Kidney (tissue), 14 donors: ENCODE results near the gene SLC25A48. TPM values are rescaled to one million over a fixed set of nuclear protein-coding genes. Genes with fewer than 3 reads are reported as not detected.

Experiments used
- DNase-seq, 5 donors: peaks; one replicate each; pipeline ENCODE4 v3.0.0-alpha.2; 2013 to 2020
- FAIRE-seq: peaks from 2 replicates; lab custom pipeline; 2012; peaks lifted over from hg19 to GRCh38; lab: Jason Lieb, UNC
- H3K27ac ChIP-seq, 2 donors: one replicate each; pipeline ENCODE4 v1.7.0; 2013; ENCODE audit warnings: low read depth in 2 of 2, low read length in 2 of 2, inconsistent platforms in 1 of 2
- H3K27me3 ChIP-seq: one replicate; pipeline ENCODE4 v1.7.1; 2013; ENCODE audit warnings: low read length, inconsistent platforms; ENCODE audit not compliant: control insufficient read depth, insufficient read depth
- H3K36me3 ChIP-seq, 3 donors: one replicate each; pipeline versions ENCODE4 v1.7.0 to v1.7.1; 2013; ENCODE audit warnings: low read length in 3 of 3, control low read depth in 1 of 3, inconsistent platforms in 1 of 3; ENCODE audit not compliant: insufficient read depth in 3 of 3, control insufficient read depth in 2 of 3
- H3K4me1 ChIP-seq, 3 donors: one replicate each; pipeline versions ENCODE4 v1.7.0 to v1.7.1; 2013; ENCODE audit warnings: low read length in 3 of 3, inconsistent platforms in 1 of 3, low read depth in 1 of 3; ENCODE audit not compliant: control insufficient read depth in 2 of 3, insufficient read depth in 2 of 3
- H3K4me3 ChIP-seq, 3 donors: one replicate each; pipeline versions ENCODE4 v1.7.0 to v1.8.1; 2013; ENCODE audit warnings: low read length in 3 of 3, control low read depth in 1 of 3, inconsistent platforms in 1 of 3
- H3K9ac ChIP-seq, 3 donors: one replicate each; pipeline versions ENCODE4 v1.7.0 to v1.7.1; 2013; ENCODE audit warnings: low read length in 3 of 3, control low read depth in 1 of 3, inconsistent platforms in 1 of 3
- H3K9me3 ChIP-seq, 3 donors: one replicate each; pipeline versions ENCODE4 v1.7.0 to v1.7.1; 2013; ENCODE audit warnings: low read length in 3 of 3, control low read depth in 1 of 3, inconsistent platforms in 1 of 3; ENCODE audit not compliant: control insufficient read depth in 2 of 3, insufficient read depth in 1 of 3
- CTCF ChIP-seq: IDR thresholded peaks from 3 replicates; pipeline ENCODE4 v1.5.1; 2012; ENCODE audit warnings: mild to moderate bottlenecking, moderate library complexity, borderline replicate concordance; ENCODE audit not compliant: insufficient read depth; ENCODE audit errors: extremely low read depth
- intact Hi-C: fragments of 100-400 bp; cut with DNase I; formaldehyde crosslinking; loops from one replicate; pipeline ENCODE4 v1.11.1; 2022
- polyA plus RNA-seq: library from polyadenylated mRNA; stranded (reverse); fragments of 350-450 nt; fragmentation: Illumina TruSeq; extraction: RNeasy Lipid Tissue Mini Kit (QIAGEN cat#74804); gene quantifications from one replicate; pipeline ENCODE4 v1.2.3, GENCODE V29; 2014; ENCODE audit warnings: low read depth, low replicate concordance; ENCODE audit not compliant: insufficient read depth
- total RNA-seq: library from RNA; stranded (reverse); fragmentation: NEBNext Ultra II Directional; extraction: Animal tissue kit (Norgen Biotek cat#: 25700); gene quantifications from one replicate; pipeline ENCODE4 v1.2.1, GENCODE V29; 2021
- donor health status: control.
- donor health status: control.
- donor health status: control.
- donor health status: control.
- donor health status: control.
- donor health status: DM: yes; HTN: yes; CAD: no.
- donor health status: Normal renal cell carcinoma (clear cell type).

SLC25A48 gene
- total and polyA plus RNA-seq, 2 donors from 2014 or later = 1.7 to 10.4 TPM

- H3K4me1 ChIP-seq = no peaks in the 10 kb centered on the region
- no peaks in the 10 kb centered on the region for H3K36me3 ChIP-seq
- no peak overlapping the region for H3K9ac ChIP-seq
- H3K27ac ChIP-seq = no peak overlapping the region
- H3K4me3 ChIP-seq = no peak overlapping the region
- FAIRE-seq = no peak
- intact Hi-C loops = no loop called here
- no peak for DNase-seq
- H3K9me3 ChIP-seq = no peaks in the 10 kb centered on the region
- no peak for TF ChIP-seq CTCF
- H3K27me3 ChIP-seq = no peaks in the 10 kb centered on the region
These were observed 23.5 kb upstream of the SLC25A48 start for GRCh38 chr5:135811007-135811406.

- H3K36me3 ChIP-seq = no peaks in the 10 kb centered on the region
- no peaks in the 10 kb centered on the region for H3K9me3 ChIP-seq
- H3K4me1 ChIP-seq = no peaks in the 10 kb centered on the region
- no peak overlapping the region for H3K4me3 ChIP-seq
- FAIRE-seq = no peak
- no peak overlapping the region for H3K27ac ChIP-seq
- no peaks in the 10 kb centered on the region for H3K27me3 ChIP-seq
- no peak overlapping the region for H3K9ac ChIP-seq
- intact Hi-C loops = no loop called here
- no peak for DNase-seq
- no peak for TF ChIP-seq CTCF
These were observed 20.7 kb upstream of the SLC25A48 start for GRCh38 chr5:135813758-135814157.

- Histone ChIP-seq H3K9me3 (no peaks in the 10 kb centered on the region), H3K27ac (no peak overlapping the region), H3K9ac (no peak overlapping the region), H3K36me3 (no peaks in the 10 kb centered on the region), H3K4me3 (no peak overlapping the region), H3K4me1 (no peaks in the 10 kb centered on the region), H3K27me3 (no peaks in the 10 kb centered on the region)
- DNase-seq (peak in 2 of 5 donors; percentile 17 to 21), FAIRE-seq (no peak)
- no peak for TF ChIP-seq CTCF
- intact Hi-C loops = no loop called here
These were observed 20.1 kb upstream of the SLC25A48 start for GRCh38 chr5:135814316-135814715.

GRCh38 chr5:135814812-135815211 is 19.7 kb upstream of the SLC25A48 start:
- no peak for TF ChIP-seq CTCF
- Histone ChIP-seq H3K4me3 (no peak overlapping the region), H3K4me1 (no peaks in the 10 kb centered on the region), H3K27ac (no peak overlapping the region), H3K27me3 (no peaks in the 10 kb centered on the region), H3K36me3 (no peaks in the 10 kb centered on the region), H3K9me3 (no peaks in the 10 kb centered on the region), H3K9ac (no peak overlapping the region)
- DNase-seq (no peak), FAIRE-seq (no peak)
- intact Hi-C loops = no loop called here
